PFSK-1 (cell line): ENCODE measurements around the gene MYO1E.

ENCODE experiments used
- FOXP2 ChIP-seq: optimal IDR thresholded peaks from 2 replicates; pipeline ENCODE3; 2011; ENCODE audit warnings: borderline replicate concordance, control low read depth, inconsistent platforms; ENCODE audit not compliant: insufficient read depth; ENCODE audit errors: extremely low read length, extremely low read depth
- POLR2AphosphoS5 ChIP-seq: IDR thresholded peaks from 2 replicates; pipeline ENCODE4 v1.6.1; 2012; ENCODE audit warnings: low read depth, mild to moderate bottlenecking, control low read depth, low read length, moderate library complexity
- REST ChIP-seq, 2 experiments: IDR thresholded peaks; 2 replicates each; pipeline versions ENCODE4 v1.6.1 to v1.8.0; 2011 to 2012; ENCODE audit warnings: low read depth in 2 of 2, low read length in 2 of 2, control low read depth in 1 of 2, inconsistent platforms in 1 of 2, mild to moderate bottlenecking in 1 of 2, moderate library complexity in 1 of 2; ENCODE audit not compliant: insufficient read depth in 1 of 2
- SIN3A ChIP-seq: IDR thresholded peaks from 2 replicates; pipeline ENCODE4 v1.6.1; 2012; ENCODE audit warnings: mild to moderate bottlenecking, low read length, moderate library complexity, borderline replicate concordance; ENCODE audit not compliant: insufficient read depth
- TAF1 ChIP-seq: IDR thresholded peaks from 2 replicates; pipeline ENCODE4 v1.6.1; 2012; ENCODE audit warnings: low read length, control low read depth, borderline replicate concordance; ENCODE audit not compliant: insufficient read depth

MYO1E gene

GRCh38 chr15:59143281-59143680 is 229.4 kb downstream of the MYO1E start:
- TF ChIP-seq REST (IDR thresholded peaks at IDR 0.05; ENCODE audit: insufficient read depth in 1 of 2, low read depth in 2 of 2, low read length in 2 of 2): no peak
- TF ChIP-seq FOXP2: no peak
- no peak for TF ChIP-seq SIN3A
- TF ChIP-seq POLR2AphosphoS5: no peak
- no peak for TF ChIP-seq TAF1

- TF ChIP-seq FOXP2 (no peak), REST (IDR thresholded peaks at IDR 0.05; ENCODE audit: insufficient read depth in 1 of 2, low read depth in 2 of 2, low read length in 2 of 2) (no peak), TAF1 (no peak), SIN3A (no peak), POLR2AphosphoS5 (no peak)
Measured at GRCh38 chr15:59140422-59141226, 232.0 kb downstream of the MYO1E start.

GRCh38 chr15:59138243-59138642 is 234.4 kb downstream of the MYO1E start:
- no peak for TF ChIP-seq FOXP2
- no peak for TF ChIP-seq SIN3A
- TF ChIP-seq REST (IDR thresholded peaks at IDR 0.05; ENCODE audit: insufficient read depth in 1 of 2, low read depth in 2 of 2, low read length in 2 of 2): no peak
- TF ChIP-seq POLR2AphosphoS5: no peak
- TF ChIP-seq TAF1: no peak

GRCh38 chr15:59137566-59137965 is 235.1 kb downstream of the MYO1E start:
- TF ChIP-seq REST (IDR thresholded peaks at IDR 0.05; ENCODE audit: insufficient read depth in 1 of 2, low read depth in 2 of 2, low read length in 2 of 2): no peak
- TF ChIP-seq TAF1: no peak
- no peak for TF ChIP-seq POLR2AphosphoS5
- no peak for TF ChIP-seq SIN3A
- no peak for TF ChIP-seq FOXP2
